ENCODE measurements around the gene ZFP37. TPM values are rescaled to one million over a fixed set of nuclear protein-coding genes. Genes with fewer than 3 reads are reported as not detected.
"Not testable (repeated sequence)": the region's sequence is repeated elsewhere in the genome, so short reads cannot be mapped to it uniquely, and the experiment has no call there.

The ZFP37 gene
- total and polyA plus RNA-seq, 9 donors: 2.7 to 6.1 (median 4.8) TPM

DNA sequence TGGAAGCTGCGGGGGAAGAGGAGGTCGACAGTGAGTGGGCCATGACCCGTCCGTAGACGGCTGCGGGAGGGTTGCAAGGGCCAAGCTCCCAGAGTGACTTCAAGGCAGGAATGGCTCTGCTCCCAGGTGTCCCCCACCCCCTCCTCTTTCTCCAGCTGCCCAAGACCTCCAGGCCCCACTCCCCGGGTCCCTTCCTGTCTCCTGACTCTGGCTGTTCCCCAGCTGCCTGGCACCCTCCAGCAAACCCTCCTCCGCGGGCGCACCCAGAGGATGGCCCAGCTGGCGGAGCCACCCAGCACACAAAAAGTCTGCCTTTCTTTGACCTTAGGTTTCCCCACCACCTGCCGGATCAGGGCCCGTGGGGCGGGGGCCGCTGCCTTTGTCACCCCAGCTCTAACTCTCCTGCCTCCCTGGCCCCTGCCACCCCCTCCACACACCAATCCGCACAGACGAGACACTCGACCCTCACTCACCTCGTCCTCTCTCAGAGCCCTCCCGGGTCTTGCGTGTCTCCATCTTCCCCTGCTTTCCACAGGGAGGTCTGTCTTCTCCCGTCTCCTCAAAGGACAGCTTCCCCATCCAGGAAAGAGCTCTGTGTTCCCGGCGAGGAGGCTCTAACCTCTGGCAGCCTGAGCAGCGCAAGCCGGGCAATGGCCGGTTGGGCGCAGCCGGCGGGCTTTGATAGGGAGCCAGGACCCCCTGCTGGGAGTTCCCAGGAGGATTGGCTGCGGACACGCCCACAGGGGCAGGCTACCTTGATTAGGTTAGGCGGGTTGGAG is 4.7 kb upstream of the ZFP37 start:
- H3K36me3 ChIP-seq (ENCODE audit: control insufficient read depth, insufficient read depth, low read length); H3K27ac ChIP-seq (ENCODE audit: low read length); H3K4me1 ChIP-seq (ENCODE audit: control insufficient read depth, insufficient read depth, low read length); H3K4me3 ChIP-seq (ENCODE audit: low read length); DNase-seq: not testable (repeated sequence)
- WGBS (ENCODE audit: insufficient coverage): 0% methylated on average over 12 of the region's 33 CpGs
- peaks cover 34% of the 10 kb centered on the region for H3K27me3 ChIP-seq (ENCODE audit: control insufficient read depth, insufficient read depth, low read length)
- H3K9me3 ChIP-seq (replicated peaks; ENCODE audit: control insufficient read depth, low read depth, low read length): peaks cover 14% of the 10 kb centered on the region

DNA sequence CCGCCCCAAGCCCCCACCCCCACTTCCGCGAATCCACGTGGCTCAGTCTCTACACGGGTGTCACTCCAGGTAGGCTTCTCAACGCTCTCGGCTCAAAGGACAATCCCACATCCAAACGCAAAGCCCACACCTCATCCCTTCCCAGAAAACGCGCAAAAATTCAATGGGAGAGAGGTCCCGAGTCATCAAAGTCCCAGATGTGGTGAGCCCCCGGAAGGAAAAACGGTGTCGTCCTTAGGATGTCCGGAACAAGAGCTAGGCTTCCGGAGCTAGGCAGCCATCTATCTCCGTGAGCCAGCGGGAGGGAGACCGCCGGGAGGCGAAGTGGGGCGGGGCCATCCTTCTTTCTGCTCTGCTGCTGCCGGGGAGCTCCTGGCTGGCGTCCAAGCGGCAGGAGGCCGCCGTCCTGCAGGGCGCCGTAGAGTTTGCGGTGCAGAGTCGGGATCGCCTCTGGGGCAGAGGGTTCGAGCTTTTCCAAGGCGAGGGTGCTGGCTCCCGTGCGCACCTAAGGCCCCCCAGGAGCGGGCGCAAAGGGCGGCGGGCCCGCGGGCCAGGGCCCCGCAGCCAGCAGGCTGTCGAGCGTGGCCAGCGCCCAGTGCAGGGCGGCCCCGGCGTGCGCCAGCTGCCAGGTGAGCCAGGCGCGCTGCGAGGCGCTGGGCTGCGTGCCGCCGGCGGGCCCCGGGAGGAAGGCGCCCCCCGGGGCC is 3.2 kb upstream of the ZFP37 start:
- H3K27ac ChIP-seq (ENCODE audit: low read length); H3K4me3 ChIP-seq (ENCODE audit: low read length); H3K36me3 ChIP-seq (ENCODE audit: control insufficient read depth, insufficient read depth, low read length); H3K4me1 ChIP-seq (ENCODE audit: control insufficient read depth, insufficient read depth, low read length): not testable (repeated sequence)
- DNase-seq: peak; percentile 4
- Histone ChIP-seq H3K27me3 (ENCODE audit: control insufficient read depth, insufficient read depth, low read length) (peaks cover 34% of the 10 kb centered on the region), H3K9me3 (replicated peaks; ENCODE audit: control insufficient read depth, low read depth, low read length) (peaks cover 25% of the 10 kb centered on the region)
- WGBS (ENCODE audit: insufficient coverage): 2% methylated on average over 23 of the region's 61 CpGs

DNA sequence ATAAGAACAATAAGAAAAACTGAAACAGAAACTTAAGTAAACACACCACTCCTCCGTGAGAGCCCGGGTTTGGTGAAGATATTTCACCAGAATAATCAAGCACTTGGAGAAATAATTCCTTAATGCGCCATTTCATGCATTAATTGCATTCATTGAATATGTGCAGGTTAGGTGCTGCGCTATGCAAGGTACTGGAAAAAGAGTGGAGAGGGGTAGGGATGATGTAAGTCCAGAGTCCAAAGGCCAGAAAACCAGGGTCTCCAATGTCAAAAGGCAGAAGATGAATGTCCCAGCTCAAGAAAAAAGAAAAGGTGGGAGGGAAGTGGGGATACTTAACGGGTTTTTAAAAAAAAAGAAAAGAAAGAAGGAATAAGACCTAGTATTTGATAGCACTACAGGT is 669 bp upstream of the ZFP37 start:
- 60% methylated on average over 1 of the region's 5 CpGs for WGBS (ENCODE audit: insufficient coverage)
- Histone ChIP-seq H3K36me3 (ENCODE audit: control insufficient read depth, insufficient read depth, low read length) (no peaks in the 10 kb centered on the region), H3K27ac (ENCODE audit: low read length) (no peak overlapping the region), H3K27me3 (ENCODE audit: control insufficient read depth, insufficient read depth, low read length) (peaks cover 26% of the 10 kb centered on the region), H3K4me1 (ENCODE audit: control insufficient read depth, insufficient read depth, low read length) (peaks cover 5% of the 10 kb centered on the region), H3K4me3 (ENCODE audit: low read length) (peak overlapping the region; percentile 75), H3K9me3 (replicated peaks; ENCODE audit: control insufficient read depth, low read depth, low read length) (peaks cover 43% of the 10 kb centered on the region)
- no peak for DNase-seq

DNA sequence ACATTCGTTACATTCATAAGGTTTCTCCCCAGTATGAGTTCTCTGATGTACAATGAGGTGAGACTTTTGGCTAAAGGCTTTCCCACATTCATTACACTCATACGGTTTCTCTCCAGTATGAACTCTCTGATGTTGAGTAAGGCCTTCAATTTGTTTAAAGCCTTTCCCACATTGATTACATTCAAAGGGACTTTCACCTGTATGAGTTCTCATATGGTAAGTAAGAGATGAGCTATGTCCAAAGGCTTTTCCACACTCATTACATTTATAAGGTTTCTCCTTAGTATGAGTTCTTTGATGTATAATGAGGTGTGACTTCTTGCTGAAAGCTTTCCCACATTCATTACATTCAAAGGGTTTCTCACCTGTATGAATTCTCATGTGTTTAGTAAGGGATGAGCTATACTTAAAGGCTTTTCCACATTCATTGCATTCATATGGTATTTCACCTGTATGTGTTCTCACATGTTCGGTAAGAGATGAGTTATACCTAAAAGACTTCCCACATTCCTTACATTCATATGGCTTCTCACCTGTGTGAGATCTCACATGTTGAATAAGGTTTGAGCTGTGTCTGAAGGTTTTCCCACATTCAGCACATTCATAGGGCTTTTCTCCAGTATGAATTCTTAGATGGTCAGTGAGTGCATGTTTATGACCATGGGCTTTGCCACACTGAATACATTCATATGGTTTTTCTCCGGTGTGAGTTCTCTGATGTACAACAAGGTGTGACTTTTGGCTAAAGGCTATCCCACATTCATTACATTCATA is 13.5 kb downstream of the ZFP37 start:
- H3K36me3 ChIP-seq (ENCODE audit: control insufficient read depth, insufficient read depth, low read length): peaks cover 29% of the 10 kb centered on the region
- DNase-seq: no peak
- H3K4me1 ChIP-seq (ENCODE audit: control insufficient read depth, insufficient read depth, low read length): no peaks in the 10 kb centered on the region
- peaks cover 80% of the 10 kb centered on the region for H3K9me3 ChIP-seq (replicated peaks; ENCODE audit: control insufficient read depth, low read depth, low read length)
- no peak overlapping the region for H3K4me3 ChIP-seq (ENCODE audit: low read length)
- WGBS (ENCODE audit: insufficient coverage): no CpG with 5 or more reads among the region's 4 CpGs
- no peak overlapping the region for H3K27ac ChIP-seq (ENCODE audit: low read length)
- H3K27me3 ChIP-seq (ENCODE audit: control insufficient read depth, insufficient read depth, low read length): no peaks in the 10 kb centered on the region

DNA sequence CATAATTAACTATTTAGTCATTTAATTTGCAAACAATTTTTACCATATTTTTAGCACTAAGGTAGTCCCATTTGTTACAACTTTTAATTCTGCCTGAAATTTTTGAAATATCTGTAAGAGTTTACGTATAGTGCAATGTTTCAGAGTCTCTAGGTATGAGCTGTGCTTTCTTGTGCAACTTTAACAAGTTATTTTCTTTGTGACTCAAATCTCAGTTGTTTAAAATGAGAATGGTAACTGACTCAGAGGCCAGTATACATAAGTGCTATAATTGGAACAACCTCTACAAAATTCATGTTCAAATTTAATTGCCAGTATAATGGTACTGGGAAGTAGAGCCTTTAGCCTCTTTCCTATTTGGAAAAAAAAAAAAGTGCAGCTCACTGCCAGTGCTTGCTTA is 30.3 kb downstream of the ZFP37 start:
- H3K36me3 ChIP-seq (ENCODE audit: control insufficient read depth, insufficient read depth, low read length): no peaks in the 10 kb centered on the region
- no peak overlapping the region for H3K27ac ChIP-seq (ENCODE audit: low read length)
- H3K4me1 ChIP-seq (ENCODE audit: control insufficient read depth, insufficient read depth, low read length): no peaks in the 10 kb centered on the region
- no peaks in the 10 kb centered on the region for H3K27me3 ChIP-seq (ENCODE audit: control insufficient read depth, insufficient read depth, low read length)
- peaks cover 30% of the 10 kb centered on the region for H3K9me3 ChIP-seq (replicated peaks; ENCODE audit: control insufficient read depth, low read depth, low read length)
- DNase-seq: no peak
- H3K4me3 ChIP-seq (ENCODE audit: low read length): no peak overlapping the region
- 60% methylated on average over 1 of the region's 1 CpG for WGBS (ENCODE audit: insufficient coverage)

DNA sequence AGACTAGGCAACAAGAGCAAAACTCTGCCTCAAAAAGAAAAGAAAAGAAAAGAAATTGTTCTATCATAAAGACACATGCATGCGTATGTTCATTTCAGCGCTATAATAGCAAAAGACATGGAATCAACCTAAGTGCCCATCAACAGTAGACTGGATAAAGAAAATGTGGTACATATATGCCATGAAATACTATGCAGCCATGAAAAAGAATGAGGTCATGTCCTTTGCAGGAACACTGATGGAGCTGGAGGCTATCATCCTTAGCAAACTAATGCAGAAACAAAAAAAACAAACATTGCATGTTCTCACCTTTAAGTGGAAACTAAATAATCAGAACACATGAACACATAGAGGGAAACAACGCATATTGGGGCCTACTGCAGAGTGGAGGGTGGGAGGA is 38.3 kb downstream of the ZFP37 start:
- H3K36me3 ChIP-seq (ENCODE audit: control insufficient read depth, insufficient read depth, low read length): no peaks in the 10 kb centered on the region
- no peak overlapping the region for H3K4me3 ChIP-seq (ENCODE audit: low read length)
- no peak for DNase-seq
- WGBS (ENCODE audit: insufficient coverage): no CpG with 5 or more reads among the region's 3 CpGs
- no peaks in the 10 kb centered on the region for H3K27me3 ChIP-seq (ENCODE audit: control insufficient read depth, insufficient read depth, low read length)
- peaks cover 12% of the 10 kb centered on the region for H3K9me3 ChIP-seq (replicated peaks; ENCODE audit: control insufficient read depth, low read depth, low read length)
- H3K4me1 ChIP-seq (ENCODE audit: control insufficient read depth, insufficient read depth, low read length): no peaks in the 10 kb centered on the region
- no peak overlapping the region for H3K27ac ChIP-seq (ENCODE audit: low read length)

DNA sequence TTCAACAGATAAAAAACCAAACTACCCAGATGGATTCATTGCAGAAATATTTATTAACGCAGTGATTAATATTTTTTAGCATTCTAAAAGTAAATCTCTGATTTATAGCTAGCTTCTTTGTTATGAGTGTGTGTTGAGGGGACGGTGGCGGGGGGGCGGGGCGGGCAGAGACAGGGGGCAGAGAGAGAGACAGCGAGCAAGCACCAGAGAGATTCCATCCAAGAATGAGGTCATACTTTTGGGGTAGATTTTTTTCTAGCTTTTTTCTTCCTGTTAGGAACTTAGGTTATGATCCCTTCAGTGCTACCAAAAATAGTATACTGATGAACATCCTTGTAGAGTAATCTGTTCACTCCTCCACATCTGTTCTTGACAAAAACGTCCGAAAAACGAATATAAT is 44.0 kb downstream of the ZFP37 start:
- Histone ChIP-seq H3K36me3 (ENCODE audit: control insufficient read depth, insufficient read depth, low read length) (no peaks in the 10 kb centered on the region), H3K4me1 (ENCODE audit: control insufficient read depth, insufficient read depth, low read length) (peaks cover 2% of the 10 kb centered on the region), H3K4me3 (ENCODE audit: low read length) (peak overlapping the region; percentile 50), H3K9me3 (replicated peaks; ENCODE audit: control insufficient read depth, low read depth, low read length) (peaks cover under 1% of the 10 kb centered on the region), H3K27ac (ENCODE audit: low read length) (no peak overlapping the region), H3K27me3 (ENCODE audit: control insufficient read depth, insufficient read depth, low read length) (no peaks in the 10 kb centered on the region)
- DNase-seq: peak; percentile 1
- no CpG with 5 or more reads among the region's 9 CpGs for WGBS (ENCODE audit: insufficient coverage)

DNA sequence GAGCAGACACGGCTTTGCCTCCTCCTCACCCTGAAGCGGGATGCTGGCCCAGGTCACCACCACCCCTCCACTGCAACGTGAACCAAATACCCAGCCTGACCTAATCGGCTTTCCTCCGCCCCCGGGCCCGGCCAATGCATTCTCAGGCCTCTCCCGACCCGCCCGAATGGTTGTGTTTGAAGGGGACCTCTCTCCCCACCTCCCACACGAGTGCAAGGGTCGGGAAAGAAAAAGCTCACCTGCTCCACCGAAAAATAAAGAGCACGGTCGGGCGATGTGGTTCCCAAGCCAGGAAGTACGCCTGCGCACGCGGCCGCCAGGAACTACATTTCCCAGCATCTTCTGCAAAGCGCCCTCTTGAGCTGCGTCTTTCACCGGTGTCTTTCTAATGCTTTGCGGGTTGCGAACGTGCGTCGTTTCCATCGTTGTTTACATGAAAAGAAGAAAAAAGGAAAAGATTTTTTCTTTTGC is 44.6 kb downstream of the ZFP37 start, which contains the start of gene ZNF883:
ZNF883 (minus strand) TSS at position 282 of the 471 bp plus-strand sequence.
- peak within 1 kb of the TSS; percentile 50 for H3K4me3 ChIP-seq (ENCODE audit: low read length)
- no peaks in the 10 kb centered on the region for H3K27me3 ChIP-seq (ENCODE audit: control insufficient read depth, insufficient read depth, low read length)
- peaks cover 2% of the 10 kb centered on the region for H3K4me1 ChIP-seq (ENCODE audit: control insufficient read depth, insufficient read depth, low read length)
- H3K9me3 ChIP-seq (replicated peaks; ENCODE audit: control insufficient read depth, low read depth, low read length): peaks cover 4% of the 10 kb centered on the region
- no peak within 1 kb of the TSS for H3K27ac ChIP-seq (ENCODE audit: low read length)
- DNase-seq: peak; percentile 86
- no peaks in the 10 kb centered on the region for H3K36me3 ChIP-seq (ENCODE audit: control insufficient read depth, insufficient read depth, low read length)
- 0% methylated on average over 16 of the region's 30 CpGs for WGBS (ENCODE audit: insufficient coverage)

DNA sequence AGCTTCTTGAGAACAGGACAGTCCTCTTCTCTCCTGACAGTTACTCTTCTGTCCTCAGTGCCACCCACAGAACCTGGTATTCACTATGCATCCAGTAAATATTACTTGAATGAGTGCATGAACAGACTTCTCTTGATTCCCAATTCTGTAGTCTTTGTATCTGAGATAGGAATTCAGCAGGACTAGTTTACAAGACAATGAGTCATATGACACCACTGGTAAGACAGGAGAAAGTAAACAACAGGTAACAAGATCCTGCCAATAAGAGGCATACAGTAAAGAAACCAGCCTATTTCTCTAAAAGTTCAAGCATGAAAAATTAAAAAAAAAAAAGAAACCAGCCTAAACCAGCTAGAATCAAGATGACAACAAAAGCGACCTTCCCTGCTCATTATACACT is 50.7 kb downstream of the ZFP37 start:
- no CpG with 5 or more reads among the region's 1 CpG for WGBS (ENCODE audit: insufficient coverage)
- H3K9me3 ChIP-seq (replicated peaks; ENCODE audit: control insufficient read depth, low read depth, low read length): peaks cover 17% of the 10 kb centered on the region
- H3K4me1 ChIP-seq (ENCODE audit: control insufficient read depth, insufficient read depth, low read length): no peaks in the 10 kb centered on the region
- H3K27ac ChIP-seq (ENCODE audit: low read length): no peak overlapping the region
- H3K27me3 ChIP-seq (ENCODE audit: control insufficient read depth, insufficient read depth, low read length): no peaks in the 10 kb centered on the region
- H3K4me3 ChIP-seq (ENCODE audit: low read length): no peak overlapping the region
- H3K36me3 ChIP-seq (ENCODE audit: control insufficient read depth, insufficient read depth, low read length): no peaks in the 10 kb centered on the region
- no peak for DNase-seq
